Putamen (tissue), 1 donor: ENCODE results near the gene OGN.

Experiments
- DNase-seq: peaks from one replicate; pipeline ENCODE4 v3.0.0-alpha.2; 2016; ENCODE audit warnings: low spot score

OGN gene

GRCh38 chr9:92402826-92403745, 1.3 kb downstream of the OGN start:
- no peak for DNase-seq

GRCh38 chr9:92402360-92402759, 2.0 kb downstream of the OGN start:
- no peak for DNase-seq

DNA sequence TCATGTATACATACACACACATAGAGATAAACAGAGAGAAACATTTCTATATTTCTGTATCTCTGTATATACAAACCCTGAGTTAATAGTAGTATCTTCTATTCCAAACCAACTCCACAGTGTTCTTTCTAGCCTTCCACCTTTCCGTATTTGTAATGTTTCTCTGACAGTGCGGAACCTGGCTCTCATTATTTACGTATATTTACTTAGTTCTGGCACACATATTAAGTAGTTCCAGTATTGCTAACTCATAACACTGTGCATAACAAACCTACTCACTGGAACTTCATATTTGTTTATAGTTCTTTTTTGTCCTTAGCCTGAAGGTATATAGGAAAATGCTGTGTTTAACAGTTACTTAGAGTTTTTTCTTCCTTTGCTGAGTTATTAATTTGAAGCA, 6.5 kb downstream of the OGN start:
- no peak for DNase-seq

DNA sequence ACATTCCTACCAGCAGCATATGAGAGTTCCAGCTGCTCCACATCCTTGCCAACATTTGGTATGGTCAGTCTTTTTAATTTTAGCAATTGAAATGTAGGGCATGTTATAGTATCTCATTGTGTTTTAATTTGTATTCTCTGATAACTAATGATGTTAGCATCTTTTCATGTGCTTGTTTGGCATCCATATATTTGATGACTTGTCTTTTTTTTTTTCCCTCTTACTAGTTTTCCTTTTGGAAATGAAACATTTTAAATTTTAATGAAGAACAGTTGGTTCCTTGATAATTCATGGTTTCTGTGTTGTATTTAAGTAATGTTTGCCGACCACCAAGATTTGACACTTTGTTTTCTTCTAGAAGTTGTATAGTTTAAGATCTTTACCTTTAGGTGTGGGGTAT, 8.8 kb downstream of the OGN start:
- DNase-seq = no peak

DNA sequence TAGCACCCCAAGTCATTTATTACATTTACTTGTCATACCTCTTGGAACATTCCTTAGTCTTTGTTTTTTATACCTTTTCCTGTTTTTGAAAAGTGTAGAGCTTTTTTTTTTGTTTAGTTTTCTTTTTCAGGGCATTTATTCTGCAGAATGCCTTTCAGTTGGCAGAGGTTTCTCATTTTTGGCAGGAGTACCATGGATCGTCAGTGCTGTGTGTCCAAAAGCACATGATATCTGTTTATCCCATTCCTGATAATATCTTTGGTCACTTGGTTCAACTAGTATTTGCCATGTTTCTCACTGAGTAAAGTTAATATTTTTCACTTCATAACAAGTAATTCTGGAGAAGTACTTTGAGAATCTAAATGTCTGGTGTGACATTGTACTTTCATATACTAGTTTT, 10.7 kb downstream of the OGN start:
- no peak for DNase-seq

DNA sequence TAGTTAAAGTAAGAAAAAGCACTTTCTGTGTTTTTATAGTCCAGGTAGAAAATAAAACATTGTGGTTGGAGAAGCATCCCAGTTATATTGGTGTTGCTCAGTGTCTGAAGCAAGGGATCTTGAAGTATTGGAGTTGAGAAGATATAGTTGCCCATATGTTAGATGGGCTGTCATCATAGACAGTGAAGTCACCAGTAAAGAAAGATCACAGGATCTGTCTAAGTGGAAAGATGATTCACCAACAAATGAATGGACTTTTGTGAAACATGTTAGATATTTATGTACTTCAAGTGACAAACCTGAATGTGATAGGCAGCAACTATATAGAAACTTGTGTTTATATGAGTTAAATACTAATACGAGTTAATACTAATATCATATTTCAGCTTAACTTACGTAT, 11.7 kb downstream of the OGN start:
- DNase-seq = no peak

- peak; percentile 14 for DNase-seq
Observed at GRCh38 chr9:92385953-92386352, 18.4 kb downstream of the OGN start.

GRCh38 chr9:92385477-92385876, 18.9 kb downstream of the OGN start:
- DNase-seq = no peak

DNA sequence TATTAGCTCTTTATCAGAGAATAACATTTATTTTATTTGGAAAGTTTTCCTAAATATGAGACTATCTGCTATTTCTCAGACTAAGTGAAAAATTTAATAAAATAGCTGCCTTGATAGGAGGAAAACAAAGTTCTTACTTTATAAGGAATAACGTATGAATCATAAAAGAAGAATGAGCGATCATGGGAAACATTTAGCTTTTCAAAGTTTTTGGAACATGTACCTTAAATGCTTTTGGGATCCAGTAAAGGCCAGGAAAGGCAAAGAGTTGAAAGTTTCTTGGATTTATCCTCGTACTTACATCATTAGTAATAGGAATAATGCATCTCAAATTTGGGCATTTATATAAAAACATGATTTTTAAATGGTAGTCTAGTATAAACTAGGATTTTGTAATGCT, 19.4 kb downstream of the OGN start:
- DNase-seq = no peak

GRCh38 chr9:92384375-92384774, 20.0 kb downstream of the OGN start:
- DNase-seq = no peak

DNA sequence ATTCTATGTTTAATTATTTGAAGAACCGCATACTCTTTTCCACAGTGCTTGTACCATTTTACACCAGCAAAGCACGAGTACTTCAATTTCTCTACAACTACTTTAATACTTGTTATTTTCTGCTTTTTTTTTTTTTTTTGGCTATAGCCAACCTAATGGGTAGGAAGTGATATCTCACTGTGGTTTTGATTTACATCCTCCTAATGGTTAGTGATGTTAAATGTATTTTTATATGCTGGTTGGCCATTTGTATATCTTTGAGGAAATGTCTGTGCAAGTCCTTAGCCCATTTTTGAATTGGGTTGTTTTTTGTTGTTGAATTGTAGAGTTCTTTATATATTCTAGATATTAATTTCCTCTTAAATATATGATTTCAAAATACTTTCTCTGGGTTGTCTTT, 22.6 kb downstream of the OGN start:
- no peak for DNase-seq

- DNase-seq = no peak
Observed at GRCh38 chr9:92380603-92381002, 23.8 kb downstream of the OGN start.

DNA sequence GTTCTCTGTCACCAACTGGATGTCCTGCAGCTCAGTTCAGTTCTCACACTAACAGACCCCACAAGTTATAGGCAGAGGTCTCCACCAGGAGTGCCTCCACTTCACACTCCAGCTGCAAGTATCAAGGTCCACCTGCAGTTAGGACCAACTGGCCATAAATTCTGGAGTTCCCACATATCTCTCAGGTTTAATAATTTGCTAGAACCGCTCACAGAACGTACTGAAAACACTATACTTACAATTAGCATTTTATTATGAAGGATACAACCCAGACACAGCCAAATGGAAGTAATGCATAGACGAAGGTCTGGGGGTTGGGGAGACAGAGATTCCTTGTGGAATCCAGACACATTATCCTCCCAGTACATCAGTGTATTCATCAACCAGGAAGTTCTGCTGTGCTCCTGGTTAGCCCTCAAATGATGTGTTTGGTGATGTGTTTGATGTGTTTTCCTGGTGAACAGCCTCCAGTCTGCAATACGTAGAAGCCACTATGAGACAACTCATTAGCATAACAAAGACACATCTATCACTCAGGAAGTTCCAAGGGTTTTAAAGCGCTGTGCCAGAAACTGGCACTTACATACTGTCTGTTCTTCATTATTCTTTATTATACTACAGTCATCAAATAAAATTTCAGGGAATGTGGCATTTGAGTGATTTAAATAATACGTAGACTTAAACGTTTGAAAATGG, 25.4 kb downstream of the OGN start:
- DNase-seq = no peak

GRCh38 chr9:92377876-92378275, 26.5 kb downstream of the OGN start:
- no peak for DNase-seq

DNA sequence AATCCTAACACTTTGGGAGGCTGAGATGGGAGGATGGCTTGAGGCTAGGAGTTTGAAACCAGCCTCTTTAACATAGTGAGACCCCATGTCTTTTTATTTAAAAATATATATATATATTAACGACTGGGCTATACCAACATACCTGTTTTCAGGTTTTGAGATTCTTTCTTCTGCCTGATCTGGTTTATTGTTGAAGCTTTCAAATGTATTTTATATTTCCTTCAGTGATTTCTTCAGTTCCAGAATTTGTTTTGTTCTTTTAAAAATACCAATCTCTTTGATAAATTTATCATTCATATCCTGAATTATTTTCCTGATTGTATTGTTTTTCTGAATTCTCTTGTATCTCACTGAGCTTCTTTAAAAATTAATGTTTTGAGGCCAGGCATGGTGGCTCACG, 31.2 kb downstream of the OGN start:
- DNase-seq = no peak

GRCh38 chr9:92369075-92369474, 35.3 kb downstream of the OGN start:
- DNase-seq = no peak

DNA sequence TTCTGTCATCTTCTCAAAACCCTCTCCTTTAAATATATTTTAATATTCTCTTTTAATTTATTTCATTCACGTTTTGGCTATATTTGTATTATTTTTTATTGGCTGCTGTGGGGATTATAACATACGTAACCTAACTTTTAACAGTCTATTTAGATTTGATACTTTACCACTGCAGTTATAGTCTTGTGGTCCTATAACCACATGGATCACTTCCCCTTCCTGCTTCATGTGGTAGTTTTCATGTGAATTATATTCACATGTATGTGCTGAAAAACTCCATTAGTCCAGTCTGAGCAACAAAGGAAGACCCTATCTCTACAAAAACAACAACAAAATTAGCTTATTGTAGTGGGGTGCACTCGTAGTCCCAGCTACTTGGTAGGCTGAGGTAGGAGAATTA, 44.3 kb downstream of the OGN start:
- DNase-seq = no peak

DNA sequence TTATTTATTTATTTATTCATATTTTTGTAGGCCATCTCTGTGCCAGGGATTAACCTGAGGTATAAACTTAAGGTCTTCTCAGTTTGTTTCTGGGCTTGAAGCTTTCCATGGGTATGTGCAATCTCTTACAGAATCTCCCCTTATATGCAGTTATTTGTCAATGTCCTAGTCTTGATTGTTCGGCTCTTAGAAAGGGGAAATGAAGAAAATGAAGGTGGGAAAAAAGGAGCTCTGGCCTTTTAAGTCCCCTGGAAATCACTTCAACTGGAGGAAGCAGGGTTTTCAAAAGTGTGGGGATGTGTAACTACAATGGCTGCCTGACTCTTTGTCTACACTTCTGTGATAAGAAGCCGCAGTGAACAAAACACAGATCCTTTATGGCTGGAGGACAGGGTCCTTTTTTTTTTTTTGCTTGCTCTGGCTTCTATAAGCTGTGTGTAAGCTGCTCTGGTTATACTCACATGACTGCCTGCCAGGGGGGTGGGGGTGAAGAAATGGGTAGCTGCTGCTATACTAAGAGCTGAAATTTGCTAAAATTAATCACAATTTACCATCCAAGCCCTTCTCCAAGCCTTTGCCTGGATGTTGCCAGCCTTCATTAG, 44.9 kb downstream of the OGN start:
- no peak for DNase-seq

GRCh38 chr9:92353051-92353450, 51.3 kb downstream of the OGN start:
- DNase-seq = no peak

GRCh38 chr9:92350740-92351133, 53.6 kb downstream of the OGN start:
- DNase-seq = no peak

- no peak for DNase-seq
Observed at GRCh38 chr9:92349771-92350739, 54.3 kb downstream of the OGN start.

DNA sequence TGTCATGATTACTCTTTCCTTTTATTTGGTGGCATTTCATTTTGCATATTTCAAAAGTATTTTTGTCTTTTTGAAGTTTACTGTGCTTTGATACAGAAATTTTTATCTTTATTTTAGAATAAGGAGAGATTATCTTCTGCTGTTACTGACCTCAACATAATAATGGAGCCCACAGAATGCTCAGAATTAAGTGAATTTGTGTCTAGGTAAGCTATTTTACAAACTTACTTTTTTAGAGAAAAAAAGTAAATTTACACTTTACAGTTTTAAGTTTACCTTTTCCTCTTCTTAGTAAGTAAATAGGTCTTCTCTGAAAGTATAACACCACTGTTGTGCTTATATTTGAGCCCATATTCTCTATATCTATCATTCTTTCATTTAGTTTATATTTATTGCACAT, 58.8 kb downstream of the OGN start:
- DNase-seq = no peak
